Endometrium (tissue), 2 donors: ENCODE measurements around the gene DYSF.

Experiments
- FAIRE-seq: peaks from 2 replicates; lab custom pipeline; 2012; peaks lifted over from hg19 to GRCh38; lab: Jason Lieb, UNC
- donor health status: control.
- donor health status: control.

DYSF gene

GRCh38 chr2:71734620-71735019 is 281.3 kb downstream of the DYSF start:
- FAIRE-seq: no peak

DNA sequence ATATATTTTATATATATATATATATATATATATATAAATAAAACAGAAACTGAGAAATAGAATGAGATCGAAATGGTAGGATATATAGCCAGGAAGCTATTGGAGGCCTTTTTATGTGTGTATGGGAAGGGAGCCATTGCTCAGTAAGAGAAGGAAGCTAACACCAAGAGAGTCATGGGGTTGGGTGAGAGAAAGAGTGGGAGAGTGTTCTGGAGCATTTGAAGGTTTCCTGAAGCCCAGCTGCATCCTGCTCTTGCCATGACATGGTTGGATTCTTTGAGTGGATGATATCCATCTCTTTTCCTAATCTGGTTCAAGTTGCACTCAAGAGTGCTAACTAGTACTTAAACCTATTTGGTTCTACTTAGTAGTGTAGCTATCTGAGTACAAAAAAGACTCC is 282.3 kb downstream of the DYSF start:
- no peak for FAIRE-seq
